OCI-LY3 (cell line): ENCODE results near the gene TSC22D3.

Experiments used
- CTCF ChIP-seq: fragments of 200-600, 300-600 bp; sonication (generic); IDR thresholded peaks from 2 replicates; pipeline ENCODE4 v1.5.1; 2014; ENCODE audit warnings: antibody characterized with exemption, low read length, low read depth
- EZH2phosphoT487 ChIP-seq: fragments of 200-600 bp; shearing (Covaris generic); IDR thresholded peaks from 2 replicates; pipeline ENCODE4 v1.6.1; 2018; ENCODE audit warnings: antibody characterized with exemption, mixed run types, low read depth

GRCh38 chrX:107713203-107713542 is 62.4 kb downstream of the TSC22D3 start:
- TF ChIP-seq CTCF (no peak), EZH2phosphoT487 (no peak)
